Esophagus muscularis mucosa (tissue), 4 donors: ENCODE measurements around the gene C1orf35. TPM values are rescaled to one million over a fixed set of nuclear protein-coding genes. Genes with fewer than 3 reads are reported as not detected.

Source experiments
- DNase-seq: peaks from one replicate; pipeline ENCODE4 v3.0.0-alpha.2; 2017; ENCODE audit errors: extremely low spot score
- H3K27ac ChIP-seq, 4 donors: fragments of 200-600 bp; sonication (generic); replicated peaks in 1 of 4; 1 replicate in 3 of 4; 2 replicates in 1 of 4; pipeline ENCODE4 v1.5.1; 2016 to 2019; ENCODE audit warnings: mild to moderate bottlenecking in 1 of 4
- H3K27me3 ChIP-seq, 4 donors: fragments of 200-600 bp; sonication (generic); one replicate each; pipeline versions ENCODE4 v1.5.1 to v1.6.0; 2016 to 2019
- H3K36me3 ChIP-seq, 4 donors: fragments of 200-600 bp; sonication (generic); one replicate each; pipeline ENCODE4 v1.5.1; 2016 to 2019
- H3K4me1 ChIP-seq, 4 donors: fragments of 200-600 bp; sonication (generic); one replicate each; pipeline ENCODE4 v1.5.1; 2016 to 2019
- H3K4me3 ChIP-seq, 4 donors: fragments of 200-600 bp; sonication (generic); 1 replicate in 2 of 4; 2 replicates in 2 of 4; pipeline ENCODE4 v1.5.1; 2016 to 2019; ENCODE audit warnings: mild to moderate bottlenecking in 4 of 4, moderate library complexity in 1 of 4
- H3K9me3 ChIP-seq, 4 donors: fragments of 200-600 bp; sonication (generic); 1 replicate in 3 of 4; 2 replicates in 1 of 4; pipeline ENCODE4 v1.5.1; 2016 to 2019
- EP300 ChIP-seq: sonication (generic); formaldehyde crosslinking; IDR thresholded peaks from one replicate; pipeline ENCODE4 v1.6.1; 2017; ENCODE audit warnings: antibody characterized with exemption
- POLR2A ChIP-seq: fragments of 450-650 bp; IDR thresholded peaks from one replicate; pipeline ENCODE4 v1.6.1; 2017; ENCODE audit warnings: antibody characterized with exemption, moderate library complexity, mild to moderate bottlenecking, low read depth
- POLR2AphosphoS5 ChIP-seq, 2 donors: sonication (generic); formaldehyde crosslinking; IDR thresholded peaks; one replicate each; pipeline ENCODE4 v1.6.1; 2017; ENCODE audit warnings: antibody characterized with exemption in 2 of 2
- WGBS: methylation state at CpG from one replicate; pipeline ENCODE4 v1.1.5; 2018; 5-methylcytosine and 5-hydroxymethylcytosine counted together
- intact Hi-C: fragments of 100-400 bp; cut with DNase I; formaldehyde crosslinking; loops from one replicate; pipeline ENCODE4 v1.15.1; 2023
- total RNA-seq, 4 donors: library from RNA; depleted of rRNA; stranded (reverse); fragments of >200 nt; gene quantifications; one replicate each; pipeline versions ENCODE4 v1.1.0 to v1.2.1, GENCODE V29; 2016
- TF ChIP-seq, protein P1 (sequence below), 3 experiments: fragments of 200-600 bp in 2 of 3; fragments of 450-650 bp in 1 of 3; sonication (generic) in 2 of 3; IDR thresholded peaks; one replicate each; pipeline ENCODE4 v1.5.1; 2017 to 2019; ENCODE audit warnings: antibody characterized with exemption in 3 of 3, mild to moderate bottlenecking in 2 of 3, moderate library complexity in 1 of 3

Gene C1orf35
- total RNA-seq, 4 donors from 2014 or later, result 11.2 to 24.3 (median 11.9) TPM

DNA sequence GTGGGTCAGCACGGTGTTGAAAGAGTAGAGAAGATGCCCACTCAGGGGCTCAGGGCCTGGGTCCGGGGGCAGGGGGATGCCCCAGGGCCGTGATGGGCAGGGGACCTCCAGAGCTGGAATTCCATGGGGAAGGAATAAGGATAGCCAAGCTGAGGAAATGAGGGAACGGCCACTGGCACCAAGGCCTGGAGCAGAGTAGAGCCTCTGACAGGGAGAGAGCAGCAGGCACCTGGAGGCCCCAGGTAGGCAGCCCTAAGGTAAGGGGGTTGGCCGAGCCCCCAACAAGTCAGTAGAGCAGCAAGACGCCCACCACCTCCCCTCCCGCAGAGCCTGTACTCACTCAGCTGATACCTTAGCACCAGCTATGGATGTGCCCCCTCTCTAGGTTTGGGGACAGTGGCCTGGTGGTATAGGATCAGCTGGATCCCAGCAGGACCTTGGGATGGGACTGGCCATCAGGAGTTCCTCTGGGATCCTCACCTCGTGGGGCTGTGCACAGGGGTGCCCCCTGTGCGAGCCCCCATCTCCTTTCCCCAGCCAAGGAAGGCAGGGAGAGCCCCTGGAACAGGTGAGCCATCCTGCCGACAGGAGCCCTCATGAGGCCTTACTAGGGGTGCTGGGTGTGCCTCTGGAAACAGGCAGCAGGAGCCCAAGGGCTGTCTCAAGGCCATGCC is 41.6 kb downstream of the C1orf35 start:
- Histone ChIP-seq H3K36me3 (no peaks in the 10 kb centered on the region), H3K4me3 (no peak overlapping the region), H3K27ac (no peak overlapping the region), H3K9me3 (no peaks in the 10 kb centered on the region), H3K27me3 (peaks cover 11 to 98% (median 75%) of the 10 kb centered on the region in 4 donors), H3K4me1 (peaks cover 8 to 23% (median 21%) of the 10 kb centered on the region in 4 donors)
- no peak for DNase-seq
- TF ChIP-seq, protein P1, sequence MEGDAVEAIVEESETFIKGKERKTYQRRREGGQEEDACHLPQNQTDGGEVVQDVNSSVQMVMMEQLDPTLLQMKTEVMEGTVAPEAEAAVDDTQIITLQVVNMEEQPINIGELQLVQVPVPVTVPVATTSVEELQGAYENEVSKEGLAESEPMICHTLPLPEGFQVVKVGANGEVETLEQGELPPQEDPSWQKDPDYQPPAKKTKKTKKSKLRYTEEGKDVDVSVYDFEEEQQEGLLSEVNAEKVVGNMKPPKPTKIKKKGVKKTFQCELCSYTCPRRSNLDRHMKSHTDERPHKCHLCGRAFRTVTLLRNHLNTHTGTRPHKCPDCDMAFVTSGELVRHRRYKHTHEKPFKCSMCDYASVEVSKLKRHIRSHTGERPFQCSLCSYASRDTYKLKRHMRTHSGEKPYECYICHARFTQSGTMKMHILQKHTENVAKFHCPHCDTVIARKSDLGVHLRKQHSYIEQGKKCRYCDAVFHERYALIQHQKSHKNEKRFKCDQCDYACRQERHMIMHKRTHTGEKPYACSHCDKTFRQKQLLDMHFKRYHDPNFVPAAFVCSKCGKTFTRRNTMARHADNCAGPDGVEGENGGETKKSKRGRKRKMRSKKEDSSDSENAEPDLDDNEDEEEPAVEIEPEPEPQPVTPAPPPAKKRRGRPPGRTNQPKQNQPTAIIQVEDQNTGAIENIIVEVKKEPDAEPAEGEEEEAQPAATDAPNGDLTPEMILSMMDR (IDR thresholded peaks at IDR 0.05), result no peak
- TF ChIP-seq POLR2AphosphoS5 (IDR thresholded peaks at IDR 0.05) (no peak), POLR2A (no peak), EP300 (no peak)
- intact Hi-C loops, result no loop called here
- WGBS, result 85% methylated on average over 10 of the region's 10 CpGs

DNA sequence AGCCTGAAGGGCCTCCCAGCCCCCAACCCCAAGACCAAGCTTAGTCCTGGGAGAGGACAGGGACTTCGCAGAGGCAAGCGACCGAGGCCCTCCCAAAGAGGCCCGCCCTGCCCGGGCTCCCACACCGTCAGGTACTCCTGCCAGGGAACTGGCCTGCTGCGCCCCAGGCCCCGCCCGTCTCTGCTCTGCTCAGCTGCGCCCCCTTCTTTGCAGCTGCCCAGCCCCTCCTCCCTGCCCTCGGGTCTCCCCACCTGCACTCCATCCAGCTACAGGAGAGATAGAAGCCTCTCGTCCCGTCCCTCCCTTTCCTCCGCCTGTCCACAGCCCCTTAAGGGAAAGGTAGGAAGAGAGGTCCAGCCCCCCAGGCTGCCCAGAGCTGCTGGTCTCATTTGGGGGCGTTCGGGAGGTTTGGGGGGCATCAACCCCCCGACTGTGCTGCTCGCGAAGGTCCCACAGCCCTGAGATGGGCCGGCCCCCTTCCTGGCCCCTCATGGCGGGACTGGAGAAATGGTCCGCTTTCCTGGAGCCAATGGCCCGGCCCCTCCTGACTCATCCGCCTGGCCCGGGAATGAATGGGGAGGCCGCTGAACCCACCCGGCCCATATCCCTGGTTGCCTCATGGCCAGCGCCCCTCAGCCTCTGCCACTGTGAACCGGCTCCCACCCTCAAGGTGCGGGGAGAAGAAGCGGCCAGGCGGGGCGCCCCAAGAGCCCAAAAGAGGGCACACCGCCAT is 42.5 kb downstream of the C1orf35 start:
- TF ChIP-seq, protein P1 (IDR thresholded peaks at IDR 0.05), result no peak
- TF ChIP-seq POLR2A, result no peak
- H3K27me3 ChIP-seq, result peaks cover 11 to 92% (median 72%) of the 10 kb centered on the region in 4 donors
- intact Hi-C loops, result no loop called here

DNA sequence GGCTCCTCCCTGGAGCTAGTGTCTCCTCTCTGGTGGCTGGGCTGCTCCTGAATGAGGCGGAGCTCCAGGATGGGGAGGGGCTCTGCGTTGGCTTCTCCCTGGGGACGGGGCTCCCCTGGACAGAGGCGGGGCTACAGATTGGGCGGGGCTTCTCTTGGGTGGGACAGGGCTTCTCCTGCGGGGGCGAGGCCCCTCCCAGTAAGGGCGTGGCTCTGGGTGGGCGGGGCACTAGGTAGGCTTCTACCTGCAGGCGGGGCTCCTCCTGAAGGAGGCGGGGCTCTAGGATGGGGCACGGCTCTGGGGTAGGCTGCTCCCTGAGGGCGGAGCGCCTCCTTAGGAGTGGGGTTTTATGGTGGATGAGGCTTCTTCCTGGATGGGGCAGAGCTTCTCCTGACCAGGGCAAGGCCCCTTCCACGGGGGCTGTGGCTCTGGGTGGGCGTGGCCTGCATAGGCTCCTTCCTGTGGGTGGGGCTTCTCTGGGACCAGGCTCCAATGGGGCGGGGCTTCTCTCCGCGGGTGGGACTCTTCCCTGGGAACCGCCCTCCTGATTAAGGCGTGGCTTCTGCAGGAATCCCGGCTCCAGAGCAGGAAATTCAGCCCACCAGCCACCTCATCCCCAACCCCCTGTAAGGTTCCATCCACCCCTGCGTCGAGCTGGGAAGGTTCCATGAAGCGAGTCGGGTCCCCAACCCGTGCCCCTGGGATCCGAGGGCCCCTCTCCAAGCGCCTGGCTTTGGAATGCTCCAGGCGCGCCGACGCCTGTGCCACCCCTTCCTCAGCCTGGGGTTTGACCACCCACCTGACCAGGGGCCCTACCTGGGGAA is 43.3 kb downstream of the C1orf35 start:
- WGBS, result 3% methylated on average over 6 of the region's 33 CpGs
- Histone ChIP-seq H3K27me3 (peaks cover 11 to 86% (median 64%) of the 10 kb centered on the region in 4 donors), H3K9me3 (peaks cover 0 to under 1% (median 0%) of the 10 kb centered on the region in 4 donors), H3K4me1 (peaks cover 8 to 23% (median 21%) of the 10 kb centered on the region in 4 donors), H3K27ac (no peak overlapping the region), H3K4me3 (peak overlapping the region; percentile 3 to 40 (median 18)), H3K36me3 (no peaks in the 10 kb centered on the region)
- DNase-seq, result no peak
- intact Hi-C loops, result no loop called here
- TF ChIP-seq POLR2AphosphoS5 (IDR thresholded peaks at IDR 0.05) (no peak), POLR2A (no peak), EP300 (no peak)
- TF ChIP-seq, protein P1 (IDR thresholded peaks at IDR 0.05), result no peak

More for the DNA sequence above, 42.5 kb downstream of the C1orf35 start:
- H3K9me3 ChIP-seq, result no peaks in the 10 kb centered on the region
- peak overlapping the region in 3 of 4 donors; percentile 3 to 40 (median 21) for H3K4me3 ChIP-seq
- no peak overlapping the region for H3K27ac ChIP-seq
- H3K4me1 ChIP-seq, result peaks cover 8 to 23% (median 21%) of the 10 kb centered on the region in 4 donors
- WGBS, result 17% methylated on average over 23 of the region's 34 CpGs
- H3K36me3 ChIP-seq, result no peaks in the 10 kb centered on the region
- no peak for DNase-seq

DNA sequence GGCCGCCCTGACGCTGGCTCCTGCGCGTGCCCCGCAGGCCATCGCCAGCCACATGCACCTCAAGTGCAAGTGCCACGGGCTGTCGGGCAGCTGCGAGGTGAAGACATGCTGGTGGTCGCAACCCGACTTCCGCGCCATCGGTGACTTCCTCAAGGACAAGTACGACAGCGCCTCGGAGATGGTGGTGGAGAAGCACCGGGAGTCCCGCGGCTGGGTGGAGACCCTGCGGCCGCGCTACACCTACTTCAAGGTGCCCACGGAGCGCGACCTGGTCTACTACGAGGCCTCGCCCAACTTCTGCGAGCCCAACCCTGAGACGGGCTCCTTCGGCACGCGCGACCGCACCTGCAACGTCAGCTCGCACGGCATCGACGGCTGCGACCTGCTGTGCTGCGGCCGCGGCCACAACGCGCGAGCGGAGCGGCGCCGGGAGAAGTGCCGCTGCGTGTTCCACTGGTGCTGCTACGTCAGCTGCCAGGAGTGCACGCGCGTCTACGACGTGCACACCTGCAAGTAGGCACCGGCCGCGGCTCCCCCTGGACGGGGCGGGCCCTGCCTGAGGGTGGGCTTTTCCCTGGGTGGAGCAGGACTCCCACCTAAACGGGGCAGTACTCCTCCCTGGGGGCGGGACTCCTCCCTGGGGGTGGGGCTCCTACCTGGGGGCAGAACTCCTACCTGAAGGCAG is 44.0 kb downstream of the C1orf35 start:
- no peak overlapping the region for H3K27ac ChIP-seq
- peak overlapping the region in 3 of 4 donors; percentile 3 to 40 (median 21) for H3K4me3 ChIP-seq
- WGBS, result no CpG with 5 or more reads among the region's 66 CpGs
- DNase-seq, result no peak
- peaks cover 8 to 23% (median 21%) of the 10 kb centered on the region in 4 donors for H3K4me1 ChIP-seq
- no peak for TF ChIP-seq POLR2A
- TF ChIP-seq, protein P1 (IDR thresholded peaks at IDR 0.05), result no peak
- TF ChIP-seq POLR2AphosphoS5 (IDR thresholded peaks at IDR 0.05), result no peak
- no peak for TF ChIP-seq EP300
- peaks cover 0 to 8% (median 2%) of the 10 kb centered on the region in 4 donors for H3K9me3 ChIP-seq
- H3K36me3 ChIP-seq, result no peaks in the 10 kb centered on the region
- intact Hi-C loops, result no loop called here
- peaks cover 11 to 82% (median 57%) of the 10 kb centered on the region in 4 donors for H3K27me3 ChIP-seq
